Activated naive CD4-positive, alpha-beta T cell treated with anti-CD3 and anti-CD28 coated beads, Interleukin-2, amount 50 U/mL, for 16 hours (primary cell): ENCODE data around the gene PDE8A.

ENCODE experiments used
- DNase-seq: peaks from one replicate; pipeline ENCODE4 v3.0.0-alpha.2; 2020

The PDE8A gene

DNA sequence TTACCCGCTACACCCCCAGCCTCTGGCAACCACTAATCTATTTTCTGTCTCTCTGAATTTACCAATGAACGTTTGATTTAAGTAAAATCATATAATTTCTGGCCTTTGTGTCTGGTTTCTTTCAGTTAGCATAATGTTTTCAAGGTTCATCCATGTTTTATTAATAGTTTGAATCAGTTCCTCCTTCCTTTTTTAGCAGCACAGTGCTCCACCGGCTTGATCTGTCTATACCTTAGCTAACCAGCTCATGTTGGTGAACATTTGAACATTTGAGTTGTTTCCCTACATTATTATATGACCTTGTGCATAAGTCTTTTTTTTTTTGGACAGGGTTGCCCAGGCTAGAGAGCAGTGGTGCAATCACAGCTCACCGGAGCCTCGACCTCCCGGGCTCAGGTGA is 33.3 kb downstream of the PDE8A start:
- DNase-seq, result no peak

DNA sequence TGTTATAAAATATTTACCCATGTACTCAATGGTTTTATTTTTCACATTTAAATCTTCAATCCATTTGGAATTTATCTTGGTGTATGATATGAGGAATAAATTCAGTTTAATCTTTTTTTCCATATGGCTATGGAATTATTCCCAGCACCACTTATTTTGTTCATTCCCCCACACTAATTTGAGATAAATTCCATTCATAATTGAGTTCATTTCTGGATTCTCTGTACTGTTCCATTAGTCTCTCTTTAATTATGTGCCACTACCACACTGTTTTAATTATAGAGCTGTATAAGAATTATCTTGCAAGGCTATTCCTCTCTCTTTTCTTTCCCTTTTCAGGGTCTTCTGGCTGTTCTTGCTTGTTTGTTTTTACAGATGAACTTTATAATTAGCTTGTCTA is 34.6 kb downstream of the PDE8A start:
- no peak for DNase-seq

DNA sequence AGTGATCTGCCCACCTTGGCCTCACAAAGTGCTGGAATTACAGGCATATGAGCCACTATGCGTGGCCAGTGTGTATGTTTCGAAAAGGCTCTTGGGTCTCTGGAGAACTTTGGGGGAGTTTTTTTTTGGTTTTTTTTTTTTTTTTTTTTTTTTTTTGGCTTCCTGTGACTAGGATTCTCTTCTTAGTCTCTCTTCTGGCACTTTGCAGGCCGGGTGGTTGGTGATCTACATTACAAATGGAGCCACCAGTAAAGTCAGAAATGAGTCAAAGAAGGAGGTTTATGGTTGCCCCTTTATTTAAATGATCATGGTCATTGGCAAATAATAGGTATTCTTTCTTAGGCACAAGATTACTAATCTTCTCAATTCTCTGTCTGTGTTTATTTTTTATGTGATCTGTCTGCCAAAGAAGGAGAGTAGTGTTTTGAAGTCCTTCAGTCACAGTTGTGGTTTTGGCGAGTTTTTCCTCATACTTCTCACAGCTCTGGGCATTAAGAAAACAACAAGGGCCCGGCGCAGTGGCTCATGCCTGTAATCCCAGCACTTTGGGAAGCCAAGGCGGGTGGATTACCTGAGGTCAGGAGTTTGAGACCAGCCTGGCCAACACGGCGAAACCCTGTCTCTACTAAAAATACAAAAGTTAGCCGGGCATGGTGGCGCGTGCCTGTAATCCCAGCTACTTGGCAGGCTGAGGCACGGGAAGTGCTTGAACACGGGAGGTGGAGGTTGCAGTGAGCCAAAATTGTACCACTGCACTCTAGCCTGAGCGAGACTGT is 38.3 kb downstream of the PDE8A start:
- DNase-seq, result no peak

DNA sequence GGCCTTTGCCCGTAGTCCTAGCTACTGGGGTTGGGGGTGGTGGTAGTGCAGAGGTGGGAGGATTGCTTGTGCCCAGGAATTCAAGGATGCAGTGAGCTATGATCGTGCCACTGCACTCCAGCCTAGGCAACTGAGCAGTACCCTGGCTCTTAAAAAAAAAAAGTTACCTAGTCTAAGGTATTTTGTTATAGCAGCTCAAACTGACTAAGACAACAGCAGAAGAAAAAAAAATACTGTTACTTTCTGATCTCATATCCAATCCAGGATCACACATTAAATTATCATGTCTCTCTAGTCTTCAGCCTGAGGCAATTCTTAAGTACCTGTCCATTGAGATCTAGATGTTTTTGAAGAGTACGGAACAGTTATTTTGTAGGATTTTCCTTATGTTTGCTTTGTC is 39.8 kb downstream of the PDE8A start:
- no peak for DNase-seq

DNA sequence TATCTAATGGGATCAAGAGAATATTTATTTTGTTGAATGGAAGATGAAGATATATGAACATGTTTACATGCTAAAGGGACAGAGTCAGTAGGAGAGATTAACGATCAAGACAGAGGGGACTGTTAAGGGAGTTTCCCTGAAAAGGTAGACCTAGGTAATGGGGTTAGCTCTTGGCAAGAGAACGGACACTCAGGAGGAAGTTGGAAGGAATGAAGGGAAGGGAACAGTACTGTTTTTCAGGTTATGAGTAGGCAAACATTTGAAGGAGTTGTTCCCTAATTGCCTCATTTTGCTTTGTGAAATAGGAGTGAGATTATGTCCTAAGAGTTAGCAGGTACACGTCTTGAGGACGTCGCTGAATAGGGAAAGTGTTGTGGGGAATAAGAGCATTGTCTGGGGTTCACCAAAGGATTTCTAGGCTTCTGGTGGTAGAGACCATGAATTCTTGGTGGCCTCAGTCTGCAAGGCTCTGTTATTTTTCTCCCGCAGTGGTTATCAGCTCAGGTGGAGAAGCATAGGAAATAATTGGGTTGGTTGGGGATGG is 41.3 kb downstream of the PDE8A start:
- no peak for DNase-seq

DNA sequence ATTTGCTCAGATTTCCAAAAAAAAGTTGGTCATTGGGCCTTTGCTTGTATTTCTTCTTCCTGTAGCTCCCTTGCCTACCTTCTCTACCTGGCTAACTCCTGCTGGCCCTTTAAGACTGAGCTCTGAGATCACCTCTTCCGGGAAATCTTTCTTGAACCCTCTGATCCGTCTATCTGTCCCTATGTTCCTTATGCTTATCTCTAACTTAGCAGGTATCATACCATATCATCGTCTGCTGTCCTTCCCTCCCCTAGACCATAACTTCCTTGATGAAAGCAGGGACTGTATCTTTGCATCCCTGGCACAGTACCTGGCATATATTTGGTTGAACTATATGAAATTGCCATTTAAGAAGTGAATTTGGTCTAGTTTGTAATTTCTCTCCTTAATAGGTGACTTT is 42.3 kb downstream of the PDE8A start:
- DNase-seq, result no peak

DNA sequence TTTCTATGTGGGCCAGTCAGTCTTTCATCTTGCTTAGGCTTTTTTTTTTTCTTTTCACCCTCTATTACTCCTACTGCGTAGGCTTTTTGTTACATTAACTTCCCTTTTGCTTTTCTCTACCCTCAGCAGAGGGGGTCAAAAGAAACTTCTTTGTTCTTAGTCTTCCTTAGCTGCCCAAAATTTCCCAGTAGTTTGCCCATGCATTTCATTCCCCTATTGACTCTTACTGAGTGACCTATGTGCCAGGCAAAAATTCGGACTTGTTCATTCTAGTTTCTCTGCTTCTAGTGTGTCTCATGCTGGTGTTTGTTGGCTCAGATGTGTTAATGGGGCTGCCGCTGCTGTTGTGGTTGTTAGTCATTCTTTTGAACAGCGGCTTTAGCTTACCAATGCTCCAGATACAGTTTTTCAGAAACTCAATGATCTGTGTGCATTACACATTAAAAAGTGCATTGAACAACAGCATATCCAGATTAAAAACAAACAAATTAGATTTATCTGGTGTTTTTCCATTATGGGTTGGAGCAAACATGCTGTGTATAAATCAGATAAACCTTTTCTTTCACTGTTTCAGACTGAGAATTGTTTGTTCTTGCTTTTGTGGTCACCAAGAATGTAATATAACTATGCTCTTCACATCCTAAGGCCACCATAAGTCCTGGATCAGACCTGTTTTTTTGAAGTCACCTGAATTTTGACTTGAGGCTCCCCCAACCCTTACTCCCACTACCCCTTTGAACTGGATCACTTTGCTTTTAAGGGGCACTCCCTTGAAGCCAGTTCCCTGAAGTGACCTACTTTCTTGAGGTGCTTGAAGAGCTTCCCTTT is 43.1 kb downstream of the PDE8A start:
- no peak for DNase-seq

DNA sequence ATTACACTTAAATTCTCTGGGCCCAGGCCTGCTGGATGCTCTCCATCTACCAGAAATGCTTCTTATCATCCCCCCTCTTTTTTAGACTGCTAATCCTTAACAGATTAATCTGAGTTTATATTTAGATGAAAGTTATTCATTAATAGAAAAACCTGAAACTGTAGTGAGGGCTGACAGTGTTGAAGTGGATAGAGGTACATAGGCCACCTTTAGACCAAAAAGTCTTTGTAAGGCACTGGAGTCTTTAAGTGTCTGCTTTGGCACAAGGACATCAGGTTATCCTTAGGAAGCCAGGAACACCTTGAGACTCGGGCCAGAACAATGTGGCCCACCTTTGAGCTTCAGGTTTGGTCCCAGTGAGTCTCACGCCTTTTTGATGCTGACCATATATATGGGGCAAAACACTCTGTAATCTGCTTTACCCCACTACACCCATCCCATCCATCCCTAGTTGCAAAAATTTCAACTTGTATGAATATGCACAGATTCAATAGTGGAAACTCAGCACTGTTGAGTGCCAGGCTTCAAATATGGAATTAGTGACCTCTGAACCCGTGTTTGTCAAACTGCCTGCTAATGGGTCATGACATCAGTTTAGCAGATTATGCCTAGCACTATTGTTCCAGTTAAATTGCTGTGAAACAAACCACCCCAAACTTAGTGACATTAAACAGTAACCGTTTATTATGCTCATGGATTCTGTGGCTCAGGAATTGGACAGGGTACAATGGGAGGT is 44.0 kb downstream of the PDE8A start:
- DNase-seq, result no peak

DNA sequence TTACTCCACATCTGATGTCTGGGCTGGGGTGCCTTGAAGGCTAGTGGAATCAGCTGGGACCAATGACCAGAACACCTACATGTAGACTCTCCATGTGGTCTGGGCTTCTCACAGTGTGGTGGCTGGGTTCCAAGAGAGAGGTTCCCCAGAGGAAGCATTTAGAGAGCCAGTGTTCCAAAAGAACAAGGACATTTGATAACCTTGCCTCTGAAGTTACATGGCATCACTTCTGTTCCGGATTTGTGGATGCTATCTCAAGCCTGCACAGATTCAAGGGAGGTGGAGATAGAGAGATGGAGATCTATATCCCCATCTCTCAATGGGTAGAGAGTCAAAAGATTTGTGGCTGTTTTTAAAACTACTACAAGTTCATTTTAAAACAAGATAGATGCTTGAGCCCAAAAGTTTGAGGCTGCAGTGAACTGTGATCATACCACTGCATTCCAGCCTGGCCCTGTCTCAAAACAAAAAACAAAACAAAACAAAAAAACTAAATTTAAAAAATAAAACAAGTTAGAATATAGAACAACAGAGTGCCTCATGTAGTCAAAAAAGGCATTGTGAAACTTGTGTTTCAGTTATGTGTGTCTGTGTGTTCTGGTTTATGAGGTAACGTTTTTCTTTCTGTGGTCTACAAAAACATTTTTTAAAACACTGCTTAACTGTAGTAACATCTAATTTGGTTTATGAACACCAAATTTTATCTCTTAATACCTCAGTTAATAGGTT is 44.8 kb downstream of the PDE8A start:
- no peak for DNase-seq

DNA sequence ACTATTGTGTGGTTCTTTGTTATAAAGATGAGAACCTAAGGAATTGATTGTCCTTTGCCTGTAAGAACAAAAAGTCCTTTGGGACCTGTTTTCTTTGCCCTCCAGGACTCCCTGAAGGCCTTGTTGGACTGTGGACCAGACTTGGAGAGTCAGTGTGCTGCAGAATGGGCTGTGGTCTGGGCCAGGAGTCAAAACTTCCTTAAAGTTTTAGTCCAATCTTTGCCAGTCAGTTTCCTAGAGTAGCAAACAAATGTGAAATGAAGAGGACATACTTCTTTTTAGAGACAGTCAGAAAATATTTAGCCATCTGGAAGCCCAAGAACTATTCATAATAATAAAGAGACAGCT is 45.4 kb downstream of the PDE8A start:
- DNase-seq, result no peak

DNA sequence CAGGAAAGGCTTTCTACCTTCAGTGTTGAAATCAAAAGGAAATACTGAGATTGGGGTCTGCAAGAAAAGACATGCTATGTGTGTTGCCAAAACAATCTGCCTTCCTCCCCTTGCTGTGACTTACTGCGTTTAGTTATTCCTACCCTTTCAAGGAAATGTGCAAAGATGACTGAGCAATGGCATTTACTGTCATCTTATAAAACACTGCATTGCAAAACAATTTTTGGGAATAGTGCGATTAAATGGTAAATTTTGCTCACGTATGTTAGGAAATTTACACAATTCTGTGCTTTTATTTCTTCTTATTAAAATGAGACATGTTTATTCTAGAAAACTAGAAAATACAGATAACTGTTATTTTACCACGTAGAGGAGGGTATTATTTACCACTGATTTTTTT is 45.8 kb downstream of the PDE8A start:
- no peak for DNase-seq

DNA sequence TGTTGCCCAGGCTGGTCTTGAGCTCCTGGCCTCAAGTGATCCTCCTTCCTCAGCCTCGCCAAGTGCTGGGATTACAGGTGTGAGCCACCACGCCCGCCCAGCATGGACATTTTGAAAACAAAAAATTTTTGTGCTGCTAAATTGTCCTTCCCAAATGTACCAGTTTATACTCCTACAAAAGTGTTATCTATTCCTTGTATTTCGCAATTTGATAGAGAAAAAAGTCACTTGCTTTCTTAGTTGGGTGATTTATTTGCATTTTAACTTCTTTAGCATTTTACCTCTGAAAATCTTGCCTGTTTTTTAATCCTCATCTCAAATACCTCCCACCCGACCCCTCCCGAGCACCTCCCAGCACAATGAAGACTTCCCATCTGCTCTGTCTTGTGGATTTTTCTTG is 46.8 kb downstream of the PDE8A start:
- no peak for DNase-seq

DNA sequence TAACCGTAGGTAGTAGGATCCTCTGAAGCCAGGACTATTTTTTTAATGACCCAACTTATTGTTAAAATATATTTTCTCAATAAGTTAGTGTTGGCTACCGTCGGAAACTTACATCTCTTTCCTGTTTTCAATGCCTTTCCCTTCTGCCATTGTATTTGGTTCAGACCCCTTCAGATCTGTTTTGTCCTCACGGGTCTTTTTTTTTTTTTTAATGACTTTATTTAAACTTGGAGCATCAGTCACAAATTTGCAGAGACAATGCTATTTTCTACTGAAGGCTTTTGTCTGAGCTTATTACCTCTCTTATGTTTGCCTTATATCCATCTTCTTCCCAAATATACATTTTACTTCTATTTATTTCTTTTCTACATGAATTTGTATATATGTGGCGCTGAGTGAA is 47.6 kb downstream of the PDE8A start:
- no peak for DNase-seq

DNA sequence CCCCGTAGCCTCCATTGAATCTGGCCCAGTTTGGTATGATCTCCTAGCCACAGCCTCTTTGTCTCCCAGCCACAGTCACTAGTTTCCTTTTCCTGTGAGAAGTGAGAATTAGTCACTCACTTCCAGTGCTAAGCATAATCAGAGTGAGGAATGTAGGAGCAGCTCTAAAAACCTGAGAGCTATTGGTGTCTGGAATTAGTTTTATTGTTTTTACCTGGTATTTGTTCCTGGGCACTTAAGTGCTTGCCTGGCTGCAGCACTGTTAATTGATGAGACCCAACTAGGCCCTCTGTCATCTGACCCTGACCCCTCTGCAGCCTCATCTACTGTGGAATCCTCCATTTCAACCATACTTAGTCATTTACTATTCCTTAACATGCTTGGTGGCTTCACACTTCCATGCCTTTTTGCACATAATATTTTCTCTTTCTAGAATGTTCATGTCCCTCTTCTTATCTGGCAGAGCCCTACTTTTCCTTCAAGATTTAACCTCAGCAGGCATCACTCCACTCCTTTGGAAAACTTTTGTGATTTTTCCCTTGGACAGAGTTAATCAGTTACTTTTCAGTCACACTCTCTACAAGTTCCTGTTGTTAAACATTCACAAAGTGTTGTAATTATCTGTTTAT is 48.8 kb downstream of the PDE8A start:
- DNase-seq, result no peak

DNA sequence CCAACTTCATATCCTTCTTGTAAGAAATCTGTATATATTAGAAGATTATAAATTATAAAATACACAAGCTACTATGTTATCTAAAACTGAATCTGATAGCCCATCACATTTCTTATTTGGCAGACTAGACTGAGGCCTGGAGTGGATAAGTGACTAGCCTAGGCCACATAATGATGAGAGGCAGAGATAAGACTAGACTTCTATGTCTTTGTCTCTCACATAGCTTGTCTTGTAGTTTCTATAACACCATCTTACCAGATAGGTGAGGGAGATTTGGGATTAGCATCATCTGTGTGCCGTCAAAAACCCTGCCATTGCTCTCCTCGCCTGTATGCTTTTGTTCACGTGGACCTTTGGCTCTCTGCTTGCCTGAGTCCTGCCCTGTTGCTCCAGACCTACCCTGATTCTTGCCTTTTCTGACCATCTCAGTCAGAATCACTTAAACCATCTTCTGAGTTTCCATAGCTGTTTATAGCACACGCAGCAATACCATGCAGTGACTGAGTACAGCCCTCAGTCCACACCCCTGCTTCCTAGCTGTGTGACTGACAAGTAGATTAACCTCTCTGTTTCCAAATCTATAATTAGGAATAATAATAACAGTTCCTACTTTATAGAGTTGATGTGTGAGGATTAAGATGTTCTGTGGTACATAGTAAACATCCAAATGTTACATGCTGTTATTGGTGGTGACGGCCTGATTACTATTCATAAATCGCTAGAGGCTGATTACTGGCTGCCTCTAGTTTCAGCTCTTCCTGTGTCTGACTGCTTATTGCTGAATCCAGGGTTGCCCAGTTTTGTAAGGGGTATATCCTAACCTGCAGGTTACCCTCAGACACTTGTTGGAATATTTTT is 49.7 kb downstream of the PDE8A start:
- no peak for DNase-seq

DNA sequence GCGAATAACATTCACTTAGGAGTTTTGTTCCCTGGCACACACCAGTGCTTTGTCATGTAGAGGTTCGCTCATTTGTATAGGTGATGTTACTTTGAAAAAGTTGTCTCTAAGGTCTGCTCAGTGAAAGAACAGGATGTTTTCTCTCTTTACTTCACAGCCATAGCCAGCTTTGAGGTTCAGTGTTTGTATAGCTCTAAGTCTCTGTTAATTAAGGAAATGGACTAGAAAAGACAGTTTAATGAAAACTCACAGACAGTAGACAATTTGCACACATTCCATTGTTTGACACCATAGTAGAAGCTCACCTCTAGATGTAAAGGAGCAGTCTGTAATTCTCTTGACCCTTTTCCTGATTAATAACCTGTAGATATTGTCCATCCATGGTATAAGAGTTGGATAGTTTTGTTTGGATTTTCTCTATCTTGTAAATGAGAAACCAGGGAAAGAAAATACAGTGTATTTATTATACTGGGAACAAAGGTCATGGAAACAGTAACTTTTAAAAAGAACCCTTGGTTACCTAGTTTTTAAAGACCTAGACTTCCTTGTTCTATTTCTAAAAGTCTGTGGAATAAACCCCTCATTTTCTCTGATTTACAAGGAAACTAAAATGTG is 50.4 kb downstream of the PDE8A start:
- no peak for DNase-seq

DNA sequence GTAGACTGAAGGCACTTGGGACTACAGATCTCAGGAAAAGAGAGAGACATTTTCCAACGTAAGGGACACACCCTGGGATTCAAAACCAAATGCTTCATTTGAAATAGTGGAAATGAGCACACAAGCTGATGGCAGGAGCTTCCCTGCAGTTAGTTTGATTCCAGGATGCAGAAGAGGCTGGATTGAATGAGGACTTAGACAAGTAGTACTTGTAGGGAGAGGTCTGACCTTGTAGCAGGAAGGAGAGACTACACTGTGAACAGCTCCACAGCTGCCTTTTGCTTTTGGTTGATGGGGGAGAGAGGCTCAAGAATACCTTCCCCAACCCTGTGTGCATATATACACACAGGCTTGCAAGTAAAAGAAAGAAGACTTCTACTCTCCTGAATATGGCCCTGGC is 51.5 kb downstream of the PDE8A start:
- no peak for DNase-seq

DNA sequence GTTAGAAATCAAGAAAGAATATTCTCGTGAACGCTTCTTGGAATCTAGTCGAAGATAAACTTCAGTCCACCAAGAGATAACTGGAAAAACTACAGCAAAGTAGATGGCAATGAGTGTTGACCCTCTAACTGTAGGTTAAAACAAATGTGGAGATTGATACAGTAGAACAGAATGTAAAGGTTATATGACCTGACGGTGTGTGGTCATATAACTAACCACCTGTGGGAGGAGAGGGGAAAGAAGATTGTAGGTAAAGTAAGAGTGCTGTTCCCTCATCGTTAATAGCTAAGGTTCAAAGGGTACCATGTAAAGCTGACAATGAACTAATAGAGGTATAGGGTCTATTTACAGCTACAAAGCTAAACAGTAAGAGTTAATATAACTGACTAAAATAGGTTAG is 52.6 kb downstream of the PDE8A start:
- no peak for DNase-seq

DNA sequence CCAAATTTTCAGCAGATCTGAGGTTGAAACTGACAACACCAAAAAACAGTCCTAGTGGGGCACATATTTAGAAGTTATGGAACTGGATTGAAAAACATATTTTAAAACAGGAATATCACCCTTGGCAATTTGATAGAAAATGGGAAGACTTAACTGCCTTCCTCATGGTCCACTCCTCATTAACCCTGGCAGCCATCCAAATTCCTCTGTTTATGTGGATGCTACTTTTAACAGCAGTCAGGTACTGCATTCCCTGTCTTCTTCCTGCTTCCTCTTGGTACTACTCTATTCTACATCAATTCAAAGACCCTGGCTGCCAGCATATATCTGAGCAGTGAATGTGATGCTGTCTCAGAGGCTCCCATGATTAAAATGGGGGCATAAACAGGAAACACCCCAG is 54.3 kb downstream of the PDE8A start:
- no peak for DNase-seq

DNA sequence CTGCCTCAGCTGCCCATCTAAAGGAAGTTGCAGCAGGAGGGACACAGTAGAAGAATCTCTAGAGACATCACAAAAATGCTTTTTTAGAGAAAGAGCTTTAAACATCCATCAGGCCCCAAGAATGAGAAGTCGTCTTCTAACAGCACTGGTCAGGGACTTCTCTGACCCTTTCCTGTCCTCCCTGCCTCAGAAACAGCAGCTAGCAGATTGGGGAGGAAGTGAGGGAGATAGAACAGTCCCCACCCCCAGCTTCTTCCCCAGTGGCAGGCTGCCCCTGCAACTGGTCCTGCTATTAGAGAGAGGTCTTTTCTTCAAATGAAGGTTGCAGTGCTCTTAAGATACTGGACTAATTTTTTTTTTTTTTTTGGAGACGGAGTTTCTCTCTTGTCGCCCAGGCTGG is 55.1 kb downstream of the PDE8A start:
- DNase-seq, result no peak

DNA sequence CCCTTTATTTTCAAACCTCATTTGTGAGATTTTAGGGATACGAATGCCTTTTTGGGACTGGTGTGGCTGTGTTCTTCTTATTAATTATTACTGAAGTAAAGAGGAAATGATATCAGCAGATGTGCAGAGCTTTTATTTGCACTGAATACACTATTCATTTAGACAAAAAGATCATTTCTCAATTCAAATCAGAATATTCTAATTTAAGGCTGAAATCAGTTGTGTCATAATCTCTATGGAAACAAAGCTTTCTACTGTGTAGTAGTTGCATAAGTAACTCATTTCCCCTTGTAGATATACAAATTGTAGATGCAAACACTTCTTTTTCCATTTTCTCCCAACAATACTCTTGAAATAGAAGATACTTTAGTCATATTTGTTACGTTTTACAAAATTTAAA is 56.0 kb downstream of the PDE8A start:
- no peak for DNase-seq
